ENCODE measurements around the gene OTUB1.

OTUB1 gene

DNA sequence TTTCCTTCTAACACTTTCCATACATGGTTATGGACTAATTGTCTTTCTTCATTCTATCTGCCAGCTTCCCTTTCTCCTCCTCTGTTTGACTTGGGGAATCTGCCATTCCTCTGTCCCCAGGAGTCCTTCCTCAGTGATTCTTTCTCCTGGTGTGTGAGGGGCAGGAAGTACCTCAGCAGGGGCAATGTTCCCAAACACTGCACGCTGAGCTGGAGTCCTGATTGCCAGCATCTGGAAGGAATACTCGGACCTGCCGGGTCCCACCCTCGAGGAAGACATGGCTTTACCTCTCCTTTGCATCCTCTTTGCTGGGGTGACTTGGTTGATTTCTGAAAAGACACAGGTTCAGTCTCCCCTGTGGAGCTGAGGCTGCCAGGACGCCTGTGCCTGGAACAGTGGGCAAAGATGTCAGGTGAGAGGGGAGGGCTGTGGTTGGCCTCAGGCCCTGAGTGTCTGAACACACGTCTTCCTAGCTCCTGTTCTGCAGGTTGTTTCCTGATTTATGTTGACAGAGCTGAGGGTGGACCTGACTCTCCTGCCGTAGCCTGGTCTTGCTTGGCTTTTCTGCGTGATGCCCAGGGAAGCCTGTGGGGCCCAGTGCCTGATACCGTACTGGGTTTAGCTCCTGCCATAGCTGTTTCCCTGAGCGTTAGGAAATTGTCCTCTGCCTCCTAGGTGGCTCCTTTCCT, 7.5 kb upstream of the OTUB1 start:
- DNase-seq, result no peak

DNA sequence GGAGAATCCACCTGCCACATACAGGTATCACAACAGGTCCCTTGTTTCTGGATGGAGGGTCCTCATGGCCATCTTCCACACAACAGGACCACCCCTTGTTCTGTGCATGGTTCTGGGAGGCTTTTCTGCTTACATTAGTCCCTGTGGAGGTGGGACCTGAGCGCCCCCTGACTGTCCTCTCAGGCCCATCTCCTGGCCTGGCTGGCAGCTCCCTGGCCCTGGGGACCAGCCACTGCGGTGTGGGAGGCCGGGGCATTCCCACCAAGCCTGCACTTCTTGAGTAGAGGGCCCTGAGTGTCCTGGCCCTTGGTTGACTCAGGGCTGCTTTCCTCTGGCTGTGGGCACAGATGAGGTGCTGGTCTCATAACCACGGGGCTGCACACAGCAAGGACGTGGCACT, 6.8 kb upstream of the OTUB1 start:
- no peak for DNase-seq

DNA sequence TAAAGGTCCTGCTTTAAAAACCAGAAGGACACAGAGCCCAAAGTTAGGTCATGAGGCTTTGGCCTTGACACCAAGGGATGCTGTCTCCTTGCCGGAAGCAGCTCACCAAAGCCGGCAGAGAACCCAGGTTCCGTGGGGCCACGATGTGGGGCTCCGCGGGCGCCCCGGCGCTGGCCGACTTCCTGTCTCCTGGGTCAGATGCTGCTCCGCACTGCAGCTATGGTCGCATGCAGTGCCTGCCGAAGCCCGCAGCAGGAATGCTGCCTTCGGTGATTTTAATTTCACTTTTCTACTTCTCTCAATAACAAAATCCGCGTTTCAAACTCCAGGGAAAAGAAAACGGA, 454 bp upstream of the OTUB1 start:
- DNase-seq, result no peak

DNA sequence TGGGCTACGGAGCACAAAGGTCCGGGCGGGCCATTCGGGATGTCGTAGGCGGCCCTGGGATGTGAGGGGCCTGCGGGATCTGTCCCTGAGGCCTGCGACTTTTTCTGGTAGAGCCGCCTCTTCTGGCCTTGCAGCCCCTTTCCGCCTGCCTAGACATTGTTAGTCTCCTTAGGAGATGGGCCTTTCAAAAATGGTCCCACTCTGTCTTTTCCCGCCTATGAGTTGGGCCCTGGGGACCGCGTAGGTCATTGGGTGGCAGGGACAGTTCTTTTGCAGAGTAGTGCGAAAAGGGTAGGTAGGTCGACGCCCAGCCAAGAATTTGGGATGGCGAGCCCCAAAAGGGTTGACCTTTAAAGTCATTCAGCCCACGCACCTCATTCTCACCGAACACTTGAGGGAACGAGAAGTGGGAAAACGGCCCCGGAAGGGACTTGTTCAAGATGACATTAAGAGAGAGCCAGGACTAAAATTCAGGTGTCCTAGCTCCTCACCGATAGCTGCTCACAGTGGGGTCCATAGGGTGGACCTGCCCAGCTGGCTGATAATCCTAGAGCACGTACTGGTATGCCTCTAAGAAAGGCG, 785 bp downstream of the OTUB1 start:
- no peak for DNase-seq

DNA sequence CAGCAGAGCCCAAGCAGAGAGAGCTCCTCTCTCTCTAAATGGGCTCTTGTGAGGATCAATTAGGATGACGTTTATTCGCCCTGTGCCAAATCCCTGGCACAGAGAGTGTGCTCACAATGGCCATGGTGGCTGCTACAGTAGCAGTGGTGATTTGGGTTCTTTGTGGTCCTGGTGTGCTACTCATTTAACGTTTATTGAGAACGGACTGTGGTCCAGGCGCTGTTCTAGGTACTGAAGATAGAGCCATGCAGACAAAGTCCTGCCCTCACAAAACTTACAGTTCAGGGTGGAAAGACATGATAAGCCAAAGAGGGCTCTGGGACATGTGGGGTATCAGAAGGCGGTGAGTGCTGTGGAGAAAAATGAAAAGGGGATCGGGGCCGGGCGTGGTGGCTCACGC, 5.3 kb downstream of the OTUB1 start:
- no peak for DNase-seq

DNA sequence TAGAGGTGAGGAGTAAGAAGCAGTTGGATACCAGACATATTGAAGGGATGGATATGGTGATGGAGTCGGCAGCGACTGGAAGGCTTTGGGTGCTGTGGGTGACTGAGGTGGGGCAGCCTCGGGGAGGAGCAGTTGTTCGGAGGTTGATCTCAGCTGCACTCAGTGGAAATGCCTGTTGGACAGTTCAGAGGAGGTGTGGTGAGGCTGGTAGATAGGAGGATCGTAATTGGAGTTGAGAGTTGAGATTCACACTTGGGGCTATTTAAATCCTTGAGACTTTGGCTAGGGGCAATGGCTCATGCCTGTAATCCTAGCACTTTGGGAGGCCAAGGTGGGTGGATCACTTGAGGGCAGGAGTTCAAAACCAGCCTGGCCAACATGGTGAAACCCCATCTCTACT, 6.9 kb downstream of the OTUB1 start:
- DNase-seq, result no peak

DNA sequence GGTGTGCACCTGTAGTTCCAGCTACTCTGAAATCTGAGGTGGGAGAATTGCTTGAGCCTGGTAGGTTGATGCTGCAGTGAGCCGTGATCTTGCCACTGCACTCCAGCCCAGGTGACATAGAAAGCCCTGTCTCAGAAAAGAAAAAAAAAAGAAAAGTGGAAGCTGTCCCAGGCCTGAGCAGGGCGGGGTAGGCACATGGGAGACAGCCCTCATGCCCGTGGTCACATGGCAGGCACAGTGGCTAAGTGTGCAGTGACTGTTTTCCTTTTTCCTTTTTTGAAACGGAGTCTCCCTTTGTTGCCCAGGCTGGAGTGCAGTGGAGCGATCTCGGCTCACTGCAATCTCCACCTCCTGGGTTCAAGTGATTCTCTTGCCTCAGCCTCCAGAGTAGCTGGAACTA, 7.8 kb downstream of the OTUB1 start:
- DNase-seq, result no peak

DNA sequence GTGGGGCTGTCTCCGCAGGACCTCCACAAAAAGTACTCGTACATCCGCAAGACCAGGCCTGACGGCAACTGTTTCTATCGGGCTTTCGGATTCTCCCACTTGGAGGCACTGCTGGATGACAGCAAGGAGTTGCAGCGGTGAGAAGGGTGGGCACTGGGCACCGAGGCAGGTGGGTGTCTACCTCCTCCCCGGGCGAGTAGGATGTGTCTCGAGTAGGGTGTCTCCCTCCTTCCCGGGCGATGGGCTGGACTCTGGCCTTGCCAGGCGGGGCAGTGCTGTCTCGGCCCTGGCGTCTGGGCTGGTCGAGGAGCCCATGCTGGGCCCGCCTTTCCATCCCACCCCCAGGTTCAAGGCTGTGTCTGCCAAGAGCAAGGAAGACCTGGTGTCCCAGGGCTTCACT, 10.3 kb downstream of the OTUB1 start:
- DNase-seq, result no peak

DNA sequence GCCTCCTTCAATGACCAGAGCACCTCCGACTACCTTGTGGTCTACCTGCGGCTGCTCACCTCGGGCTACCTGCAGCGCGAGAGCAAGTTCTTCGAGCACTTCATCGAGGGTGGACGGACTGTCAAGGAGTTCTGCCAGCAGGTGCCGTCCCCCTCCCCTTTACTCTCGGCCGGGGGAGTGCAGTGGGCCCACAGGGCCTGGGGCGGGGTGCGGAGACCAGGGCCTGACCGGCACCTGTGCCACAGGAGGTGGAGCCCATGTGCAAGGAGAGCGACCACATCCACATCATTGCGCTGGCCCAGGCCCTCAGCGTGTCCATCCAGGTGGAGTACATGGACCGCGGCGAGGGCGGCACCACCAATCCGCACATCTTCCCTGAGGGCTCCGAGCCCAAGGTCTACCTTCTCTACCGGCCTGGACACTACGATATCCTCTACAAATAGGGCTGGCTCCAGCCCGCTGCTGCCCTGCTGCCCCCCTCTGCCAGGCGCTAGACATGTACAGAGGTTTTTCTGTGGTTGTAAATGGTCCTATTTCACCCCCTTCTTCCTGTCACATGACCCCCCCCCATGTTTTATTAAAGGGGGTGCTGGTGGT, 11.0 kb downstream of the OTUB1 start:
- DNase-seq, result no peak

DNA sequence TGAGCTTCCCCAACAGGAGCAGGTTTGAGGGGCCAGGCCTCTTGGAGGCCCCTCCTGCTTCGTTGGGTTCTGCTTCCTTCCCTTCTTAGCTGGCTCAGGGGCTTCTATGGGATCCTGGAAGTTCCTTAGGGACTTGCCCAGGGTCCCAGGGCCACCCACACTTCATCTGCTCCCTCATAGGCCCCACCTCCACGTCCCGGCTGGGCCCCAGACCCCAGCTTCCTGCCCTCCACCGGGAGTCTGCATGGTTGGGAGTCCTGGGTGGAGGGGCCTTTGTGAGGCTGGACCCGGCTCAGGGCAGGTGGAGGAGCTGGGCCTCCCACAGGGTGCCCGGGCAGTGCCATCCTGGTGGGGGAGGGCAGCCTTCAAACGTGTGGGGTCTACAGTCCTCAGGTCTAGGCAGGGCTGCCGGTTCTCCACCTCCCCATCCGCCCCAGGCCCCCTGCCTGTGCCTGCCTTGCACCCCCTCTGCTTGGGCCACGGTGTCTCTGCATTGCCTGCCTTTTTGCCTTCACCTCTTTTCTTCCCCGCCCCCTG, 11.6 kb downstream of the OTUB1 start:
- DNase-seq, result no peak

DNA sequence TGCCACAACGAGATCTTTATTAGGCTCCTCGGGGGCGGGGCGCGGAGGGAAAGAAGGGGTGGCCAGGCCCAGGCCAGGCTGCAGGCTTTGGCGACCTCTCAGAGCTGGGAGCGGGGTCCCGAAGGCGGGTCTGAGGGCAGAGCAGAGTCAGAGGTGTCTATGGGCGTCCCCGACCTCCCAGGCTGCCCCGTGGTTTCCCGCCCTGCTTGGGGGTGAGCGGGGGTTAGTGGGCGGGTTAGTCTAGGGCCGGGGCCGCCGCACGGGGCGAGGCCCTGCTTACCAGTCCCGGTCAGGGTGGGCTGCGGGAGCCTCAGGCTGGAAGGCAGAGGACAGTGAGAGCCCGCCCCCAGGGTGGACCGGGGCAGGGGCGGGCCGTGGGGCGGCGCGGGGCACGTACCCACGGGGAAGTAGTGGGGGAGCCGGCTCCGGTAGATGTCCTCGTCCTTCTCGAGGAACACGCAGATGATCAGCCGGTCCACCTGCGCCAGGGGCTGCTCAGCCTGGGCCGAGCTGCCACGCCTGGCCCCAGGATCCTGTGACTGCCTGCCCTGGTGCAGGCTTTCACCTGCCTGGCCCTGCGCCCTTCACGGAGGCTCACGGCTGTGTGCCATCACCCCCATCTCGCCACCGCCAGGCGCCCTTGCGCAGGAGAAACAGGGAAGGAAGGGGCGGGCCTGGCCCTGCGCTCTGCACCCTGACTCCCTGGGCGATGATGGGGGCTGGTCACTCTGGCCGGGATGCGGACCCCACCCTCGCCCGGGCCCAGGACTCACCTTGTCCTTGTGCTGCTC, 12.5 kb downstream of the OTUB1 start:
- DNase-seq, result peak; percentile 65

DNA sequence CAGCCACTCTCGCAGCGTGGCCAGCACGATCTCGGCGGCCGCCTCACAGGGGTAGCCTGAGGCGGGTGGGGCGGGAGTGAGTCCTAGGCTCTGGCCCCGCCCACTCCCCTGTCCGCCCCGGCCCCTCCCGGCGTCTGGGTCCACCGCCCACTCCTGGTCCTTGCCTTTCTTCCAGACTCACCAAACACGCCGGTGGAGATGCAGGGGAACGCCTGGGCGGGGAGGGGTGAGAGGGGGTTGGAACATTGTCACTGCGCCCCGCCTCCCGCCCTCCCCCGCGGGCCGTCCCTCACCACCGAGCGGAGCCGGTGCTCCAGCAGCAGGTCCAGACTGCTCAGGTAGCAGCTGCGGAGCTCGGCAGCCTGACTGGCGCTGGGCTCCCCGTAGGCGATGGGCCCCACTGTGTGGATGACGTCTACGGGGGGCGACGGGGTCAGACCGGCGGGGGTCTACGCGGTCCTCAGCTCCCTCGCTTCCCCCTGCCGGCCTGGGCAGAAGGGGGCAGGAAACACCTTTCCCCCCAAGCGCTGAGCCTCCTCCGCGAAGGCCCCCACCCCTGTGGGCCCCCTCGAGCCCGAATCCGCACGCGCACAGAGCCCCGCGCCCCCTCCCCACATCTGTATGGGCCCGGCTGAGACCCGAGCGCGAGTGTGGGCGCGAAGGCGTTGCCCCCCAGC, 13.2 kb downstream of the OTUB1 start:
- DNase-seq, result peak; percentile 84

DNA sequence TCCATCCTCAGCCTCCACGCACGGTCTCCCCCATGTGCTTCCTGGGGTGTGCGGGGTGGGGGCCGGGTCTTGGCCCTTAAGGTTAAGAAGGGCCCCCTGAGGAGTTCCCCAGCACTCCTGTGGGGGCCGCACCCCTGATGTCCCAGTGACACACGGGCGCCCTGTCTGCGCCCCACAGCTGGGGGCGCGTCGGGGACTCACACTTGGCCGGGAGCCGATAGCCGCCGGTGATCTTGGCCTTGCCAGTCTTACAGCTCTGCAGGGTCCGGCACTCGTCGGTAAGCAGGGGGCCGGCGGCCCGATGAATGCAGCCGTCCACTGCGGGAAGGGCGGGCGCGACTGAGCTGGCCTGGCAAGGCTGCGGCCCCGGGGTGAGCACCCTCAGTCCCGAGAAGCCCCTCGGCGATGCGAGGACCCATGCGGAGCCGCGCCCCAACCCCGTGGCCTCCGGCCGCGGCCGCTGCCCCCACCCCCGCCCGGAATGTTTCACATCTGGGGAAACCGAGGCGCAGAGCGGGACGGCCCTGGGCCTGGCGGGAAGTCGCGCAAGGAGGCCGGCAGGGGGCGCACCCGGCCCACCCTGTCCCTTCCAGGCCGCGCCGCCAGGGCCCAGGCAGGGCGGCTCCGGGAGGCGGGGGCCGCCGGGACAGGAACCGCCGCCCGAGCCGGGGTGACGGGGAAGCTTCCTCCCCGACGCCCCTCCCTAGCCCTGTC, 13.9 kb downstream of the OTUB1 start:
- peak; percentile 55 for DNase-seq

DNA sequence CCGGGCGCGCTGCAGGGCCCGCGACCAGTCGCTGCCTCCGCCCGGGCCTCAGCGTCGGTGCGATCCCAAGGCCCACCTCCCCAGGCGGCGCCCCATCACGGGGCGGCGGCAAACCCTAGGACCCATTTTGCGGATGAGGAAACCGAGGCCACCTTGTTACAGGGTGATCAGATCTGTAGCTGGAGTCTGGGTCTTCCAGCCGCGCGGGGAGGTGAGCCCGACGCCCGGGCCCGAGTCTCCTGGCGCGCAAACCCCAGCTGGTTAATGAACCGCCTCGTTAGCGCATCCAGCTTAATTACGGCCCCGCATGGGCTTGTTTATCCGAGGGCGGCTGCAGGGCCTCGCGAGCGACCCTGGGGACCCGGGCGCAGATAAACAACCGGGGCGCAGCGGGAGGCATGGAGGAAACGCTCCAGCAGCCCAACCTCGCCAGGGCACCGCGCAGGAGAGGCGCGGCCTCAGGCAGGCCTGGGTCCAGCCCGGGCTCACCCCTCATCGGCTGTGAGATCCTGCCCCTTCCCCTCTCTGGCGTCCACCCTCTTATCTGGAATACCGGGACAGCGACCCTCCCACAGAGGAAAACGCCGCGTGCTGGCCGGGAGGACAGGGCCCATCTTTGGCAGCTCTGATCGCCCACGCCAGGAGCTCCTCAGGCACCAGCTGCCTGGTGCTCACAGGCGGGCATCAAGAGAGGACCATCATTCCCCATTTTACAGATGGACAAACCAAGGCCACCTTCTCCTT, 14.7 kb downstream of the OTUB1 start:
- DNase-seq, result peak; percentile 25

DNA sequence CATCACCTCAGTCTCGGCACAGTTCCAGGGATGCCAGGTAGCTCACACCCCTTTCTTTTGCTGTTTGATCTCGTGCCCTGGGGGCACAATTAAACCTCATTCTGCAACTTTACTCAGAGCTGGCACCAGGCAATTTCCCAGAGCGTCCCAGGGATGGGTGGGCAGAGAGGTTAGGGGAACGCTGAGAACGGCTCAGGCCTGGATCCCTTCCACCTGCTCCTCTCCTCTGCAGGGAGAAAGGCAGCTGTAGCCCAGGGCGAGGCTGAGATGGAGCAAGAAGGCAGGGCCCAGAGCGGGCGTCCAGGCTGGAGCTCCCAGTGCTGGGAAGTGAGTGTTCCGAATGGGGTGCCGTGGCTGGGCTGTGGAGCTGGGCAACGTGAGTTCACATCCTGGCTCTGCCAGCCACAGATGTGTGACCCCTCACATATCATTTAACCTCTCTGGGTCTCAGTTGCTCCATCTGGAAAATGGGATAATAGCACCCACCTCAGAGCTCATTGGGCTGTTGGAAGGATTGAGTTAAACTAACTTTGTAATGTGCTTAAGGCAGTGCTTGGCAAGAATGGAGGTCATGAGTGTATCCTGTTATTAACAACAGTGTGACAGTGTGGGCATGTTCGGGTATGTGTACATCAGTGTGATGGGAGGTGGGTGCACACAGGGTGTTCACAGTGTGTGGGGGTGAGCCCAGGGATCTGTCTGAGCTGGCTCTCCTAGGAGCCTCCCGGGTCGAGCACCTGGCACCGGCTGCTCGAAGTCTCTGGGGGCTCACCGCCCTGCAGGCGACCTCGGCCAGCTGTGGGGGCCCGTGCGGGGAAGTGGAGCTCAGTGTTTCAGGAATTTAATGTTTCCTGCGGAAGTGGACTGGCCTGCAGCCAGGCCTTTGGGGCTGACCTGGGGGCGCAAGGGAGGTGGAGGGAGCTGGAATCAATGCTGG, 15.5 kb downstream of the OTUB1 start:
- no peak for DNase-seq

DNA sequence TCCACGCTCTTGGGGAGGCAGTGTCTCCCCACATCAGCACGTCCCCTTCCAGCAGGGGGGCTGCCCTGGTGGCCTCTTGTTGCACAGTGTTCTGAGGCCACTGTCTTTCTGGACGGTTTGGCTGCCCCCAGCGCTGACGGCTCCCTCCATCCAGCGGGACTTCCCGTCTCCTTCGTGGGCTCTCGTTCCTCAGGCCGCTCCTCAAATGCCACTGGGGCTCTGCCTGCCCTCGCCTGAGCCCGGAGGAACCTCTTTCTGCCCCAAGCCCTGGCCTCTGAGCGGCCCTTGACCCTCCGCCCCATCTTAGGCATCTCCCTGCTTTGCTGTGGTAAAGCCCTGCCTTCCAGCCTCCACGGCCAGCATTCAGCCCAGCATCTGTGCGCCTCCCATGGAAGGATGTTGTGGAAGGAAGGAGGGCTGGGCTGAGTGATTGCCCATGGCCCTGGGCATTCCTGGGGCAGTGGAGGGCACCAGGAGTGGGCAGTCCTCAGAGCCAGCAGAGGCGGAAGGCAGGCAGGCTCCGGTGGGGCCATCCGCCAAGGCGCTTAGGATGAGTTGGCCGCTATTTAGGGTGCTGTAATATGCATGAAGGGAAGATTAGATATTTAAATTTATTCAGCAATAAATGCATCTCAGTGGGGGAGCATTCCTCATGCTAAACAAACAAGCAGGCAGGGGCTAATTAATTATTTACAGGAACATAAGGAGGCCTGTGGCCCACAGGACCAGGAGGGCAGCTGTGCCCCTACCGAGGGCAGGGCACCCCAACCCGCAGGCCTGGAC, 17.8 kb downstream of the OTUB1 start:
- DNase-seq, result no peak

DNA sequence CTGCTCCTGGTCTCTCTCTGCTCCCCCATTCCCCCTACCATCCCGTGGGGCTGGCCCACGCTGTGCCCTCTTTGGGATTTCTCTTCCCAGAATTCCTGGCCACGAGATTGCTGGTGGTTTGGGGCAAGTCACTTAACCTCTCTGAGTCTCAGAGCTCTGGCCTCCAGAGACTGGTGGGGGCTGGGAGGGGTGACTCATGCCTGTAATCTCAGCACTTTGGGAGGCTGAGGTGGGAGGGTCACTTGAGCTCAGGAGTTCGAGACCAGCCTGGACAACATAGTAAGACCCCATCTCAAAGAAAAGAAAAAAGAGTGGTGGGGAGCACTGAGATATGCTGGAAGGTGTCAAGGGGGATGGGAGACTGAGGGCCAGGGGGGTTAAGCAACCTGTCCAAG, 18.3 kb downstream of the OTUB1 start:
- no peak for DNase-seq

DNA sequence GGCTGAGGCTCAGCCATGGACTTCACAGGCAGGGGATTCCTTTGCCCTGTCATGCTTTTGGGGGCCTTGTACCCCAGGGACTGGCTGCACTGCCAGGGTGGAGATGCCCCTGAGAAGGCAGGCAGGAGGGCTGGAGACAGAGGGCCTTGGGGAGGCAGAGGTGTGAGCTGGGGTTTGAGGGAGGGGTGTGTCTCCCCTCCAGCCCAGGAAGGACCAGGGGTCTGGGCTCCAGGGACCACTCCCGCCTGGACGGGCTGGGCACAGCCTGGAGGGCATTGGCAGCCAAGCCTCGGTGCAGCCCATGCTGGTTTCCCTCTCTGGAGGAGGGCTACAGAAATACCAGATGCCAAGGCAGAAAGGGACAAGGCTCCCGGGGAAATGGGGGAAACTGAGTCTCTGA, 19.5 kb downstream of the OTUB1 start:
- no peak for DNase-seq

DNA sequence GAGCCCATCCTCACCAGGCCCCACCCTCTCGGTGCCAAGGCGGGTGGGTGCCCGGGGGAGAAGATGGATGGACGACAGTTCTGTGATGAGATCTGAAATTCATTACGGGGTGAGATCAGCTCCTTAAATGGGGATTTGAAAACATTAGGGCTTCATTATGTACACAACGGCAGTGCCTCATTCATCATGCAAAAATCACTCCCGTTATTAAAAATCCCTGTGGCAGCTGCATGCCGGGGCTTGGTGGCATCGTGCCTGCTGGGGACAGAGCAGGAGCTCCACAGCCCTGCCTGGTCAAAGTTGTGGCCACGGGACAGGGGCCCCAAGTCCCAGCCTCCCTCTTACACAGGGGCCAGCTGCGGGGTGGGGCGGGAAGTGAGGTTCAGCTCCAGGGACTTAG, 20.2 kb downstream of the OTUB1 start:
- DNase-seq, result no peak

DNA sequence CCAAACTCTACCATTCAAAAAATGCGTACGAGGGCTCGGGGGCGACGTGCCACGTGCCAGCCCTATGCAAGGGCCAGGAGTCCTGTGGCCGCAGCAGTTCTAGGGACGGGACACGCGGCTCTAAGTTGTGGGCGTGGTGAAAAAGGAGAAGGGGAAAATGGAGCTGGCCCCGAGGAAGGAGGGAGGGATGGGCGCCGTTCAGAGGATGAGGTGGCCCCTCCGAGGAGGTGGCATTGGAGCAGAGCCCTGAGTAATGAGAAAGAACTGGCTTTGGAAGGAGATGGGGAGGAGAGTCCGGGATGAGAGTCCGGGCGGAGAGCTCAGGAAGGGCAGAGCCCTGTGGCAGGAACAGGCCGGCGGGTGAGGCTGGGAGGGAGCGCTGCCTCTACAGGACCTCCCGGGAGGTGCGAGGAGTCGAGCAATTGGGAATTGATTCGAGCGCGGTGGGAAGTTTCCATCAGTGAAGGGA, 21.0 kb downstream of the OTUB1 start:
- no peak for DNase-seq
